Uterus (tissue), 2 donors: ENCODE data around the gene NOTCH3.

Source experiments
- POLR2A ChIP-seq, 2 donors: fragments of 450-650 bp; IDR thresholded peaks; one replicate each; pipeline ENCODE4 v1.6.1; 2016; ENCODE audit warnings: antibody characterized with exemption in 2 of 2, mild to moderate bottlenecking in 1 of 2, moderate library complexity in 1 of 2
- TF ChIP-seq, protein P1 (sequence below), 4 experiments: fragments of 200-600 bp in 2 of 4; fragments of 450-650 bp in 2 of 4; sonication (generic) in 2 of 4; IDR thresholded peaks; one replicate each; pipeline ENCODE4 v1.5.1; 2016 to 2019; ENCODE audit warnings: antibody characterized with exemption in 4 of 4, mild to moderate bottlenecking in 2 of 4, moderate library complexity in 1 of 4

DNA sequence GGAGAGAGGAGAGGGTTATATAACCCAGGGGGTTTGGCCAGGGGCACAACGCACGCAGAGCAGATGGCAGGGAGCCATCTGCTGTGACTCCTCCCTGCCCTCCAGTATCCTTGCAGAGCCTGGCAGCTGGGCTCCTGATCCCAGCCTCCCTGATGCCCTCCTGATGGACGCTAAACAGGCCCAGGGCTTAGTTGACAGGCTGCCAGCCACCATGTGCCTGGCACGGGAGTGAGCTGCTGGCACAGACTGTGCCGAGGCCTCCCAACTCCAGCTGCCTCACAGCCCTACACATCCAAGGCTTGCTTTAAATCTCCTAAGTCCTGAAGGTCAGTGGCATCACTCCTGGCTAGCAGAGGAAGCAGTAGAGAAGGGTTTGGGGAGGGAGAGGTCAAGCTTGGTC lies 76.9 kb downstream of the NOTCH3 start:
- TF ChIP-seq, protein P1, sequence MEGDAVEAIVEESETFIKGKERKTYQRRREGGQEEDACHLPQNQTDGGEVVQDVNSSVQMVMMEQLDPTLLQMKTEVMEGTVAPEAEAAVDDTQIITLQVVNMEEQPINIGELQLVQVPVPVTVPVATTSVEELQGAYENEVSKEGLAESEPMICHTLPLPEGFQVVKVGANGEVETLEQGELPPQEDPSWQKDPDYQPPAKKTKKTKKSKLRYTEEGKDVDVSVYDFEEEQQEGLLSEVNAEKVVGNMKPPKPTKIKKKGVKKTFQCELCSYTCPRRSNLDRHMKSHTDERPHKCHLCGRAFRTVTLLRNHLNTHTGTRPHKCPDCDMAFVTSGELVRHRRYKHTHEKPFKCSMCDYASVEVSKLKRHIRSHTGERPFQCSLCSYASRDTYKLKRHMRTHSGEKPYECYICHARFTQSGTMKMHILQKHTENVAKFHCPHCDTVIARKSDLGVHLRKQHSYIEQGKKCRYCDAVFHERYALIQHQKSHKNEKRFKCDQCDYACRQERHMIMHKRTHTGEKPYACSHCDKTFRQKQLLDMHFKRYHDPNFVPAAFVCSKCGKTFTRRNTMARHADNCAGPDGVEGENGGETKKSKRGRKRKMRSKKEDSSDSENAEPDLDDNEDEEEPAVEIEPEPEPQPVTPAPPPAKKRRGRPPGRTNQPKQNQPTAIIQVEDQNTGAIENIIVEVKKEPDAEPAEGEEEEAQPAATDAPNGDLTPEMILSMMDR (IDR thresholded peaks at IDR 0.05): no peak
- no peak for TF ChIP-seq POLR2A (IDR thresholded peaks at IDR 0.05)
